HepG2 (cell line): ENCODE results near the gene ZCCHC10. TPM values are rescaled to one million over a fixed set of nuclear protein-coding genes. Genes with fewer than 3 reads are reported as not detected.

Source experiments
- DR1 ChIP-seq: sonication (generic); formaldehyde crosslinking; IDR thresholded peaks from 2 replicates; pipeline ENCODE4 v1.8.0; 2021; ENCODE audit warnings: mild to moderate bottlenecking, missing genetic modification reagents, inconsistent platforms
- HIVEP1 ChIP-seq: sonication (generic); formaldehyde crosslinking; IDR thresholded peaks from 2 replicates; pipeline ENCODE4 v1.4.0; 2020; ENCODE audit warnings: mild to moderate bottlenecking, missing genetic modification reagents
- IKZF5 ChIP-seq: IDR thresholded peaks from 2 replicates; pipeline ENCODE4 v1.6.1; 2018; ENCODE audit warnings: missing genetic modification reagents, mild to moderate bottlenecking, missing compliant biosample characterization
- IRF2 ChIP-seq: IDR thresholded peaks from 2 replicates; pipeline ENCODE4 v1.6.1; 2018; ENCODE audit warnings: missing genetic modification reagents, missing compliant biosample characterization
- KDM5B ChIP-seq: sonication (generic); formaldehyde crosslinking; IDR thresholded peaks from 2 replicates; pipeline ENCODE4 v1.4.0; 2020; ENCODE audit warnings: missing genetic modification reagents, mild to moderate bottlenecking, borderline replicate concordance
- NFKB2 ChIP-seq: sonication (generic); formaldehyde crosslinking; IDR thresholded peaks from 2 replicates; pipeline ENCODE4 v1.4.0; 2020; ENCODE audit warnings: missing genetic modification reagents, borderline replicate concordance
- PLRG1 ChIP-seq: fragments of 450-650 bp; conservative IDR thresholded peaks from 2 replicates; pipeline ENCODE4 v1.6.1; 2016
- RFX3 ChIP-seq: IDR thresholded peaks from 2 replicates; pipeline ENCODE4 v1.6.1; 2016; ENCODE audit warnings: missing biosample characterization, missing genetic modification reagents
- SNAPC2 ChIP-seq: sonication (generic); formaldehyde crosslinking; IDR thresholded peaks from 2 replicates; pipeline ENCODE4 v1.8.1; 2022; ENCODE audit warnings: mild to moderate bottlenecking, missing genetic modification reagents
- SOX6 ChIP-seq, 2 experiments: fragments of 450-650 bp in 1 of 2; sonication (generic) in 1 of 2; formaldehyde crosslinking in 1 of 2; IDR thresholded peaks; 2 replicates each; pipeline versions ENCODE4 v1.4.0 to v1.6.1; 2017 to 2020; ENCODE audit warnings: antibody characterized with exemption in 1 of 2, mild to moderate bottlenecking in 1 of 2, missing genetic modification reagents in 1 of 2
- ZNF143 ChIP-seq: sonication (generic); formaldehyde crosslinking; IDR thresholded peaks from 2 replicates; pipeline ENCODE4 v1.4.0; 2020; ENCODE audit warnings: missing genetic modification reagents
- ZNF263 ChIP-seq: sonication (generic); formaldehyde crosslinking; IDR thresholded peaks from 2 replicates; pipeline ENCODE4 v1.4.0; 2020; ENCODE audit warnings: missing genetic modification reagents
- ZNF274 ChIP-seq: sonication (generic); formaldehyde crosslinking; IDR thresholded peaks from 2 replicates; pipeline ENCODE4 v1.5.1; 2020; ENCODE audit warnings: mild to moderate bottlenecking, missing genetic modification reagents
- ZNF331 ChIP-seq: sonication (generic); formaldehyde crosslinking; IDR thresholded peaks from 2 replicates; pipeline ENCODE4 v1.4.0; 2020; ENCODE audit warnings: missing genetic modification reagents
- polyA plus RNA-seq, 8 experiments: library from polyadenylated mRNA; depleted of rRNA in 3 of 8; stranded (reverse) in 7 of 8; unstranded in 1 of 8; fragments of >200 nt; fragmentation: Illumina TruSeq in 4 of 8; extraction: Trizol in 4 of 8; gene quantifications; 2 replicates each; pipeline versions ENCODE4 v1.2.1 to v1.2.3, GENCODE V29; 2011 to 2016; ENCODE audit warnings: low read depth in 4 of 8, missing spikeins in 1 of 8, mixed read lengths in 1 of 8; ENCODE audit not compliant: insufficient read depth in 1 of 8
- total RNA-seq, 5 experiments: library from RNA; depleted of rRNA; stranded (reverse); fragments of >200 nt; fragmentation: Illumina TruSeq; extraction: Trizol; gene quantifications; 2 replicates each; pipeline ENCODE4 v1.2.3, GENCODE V29; 2016; ENCODE audit warnings: low read depth in 1 of 5
- TF ChIP-seq, protein P1 (sequence below): sonication (generic); formaldehyde crosslinking; IDR thresholded peaks from 2 replicates; pipeline ENCODE4 v1.5.0; 2020; ENCODE audit warnings: mild to moderate bottlenecking, missing genetic modification reagents
- TF ChIP-seq, protein P2 (sequence below), 2 experiments: fragments of 450-650 bp in 1 of 2; sonication (generic) in 1 of 2; formaldehyde crosslinking in 1 of 2; IDR thresholded peaks; 2 replicates each; pipeline versions ENCODE4 v1.6.1 to v1.8.0; 2016 to 2022; ENCODE audit warnings: antibody characterized with exemption in 1 of 2, mild to moderate bottlenecking in 1 of 2, missing genetic modification reagents in 1 of 2

Gene ZCCHC10
- total and polyA plus RNA-seq, 2 of the 13 experiments (the other 11 are each of a cell fraction or from before 2014, with no cell fraction given) = 40.7 to 48.2 TPM

DNA sequence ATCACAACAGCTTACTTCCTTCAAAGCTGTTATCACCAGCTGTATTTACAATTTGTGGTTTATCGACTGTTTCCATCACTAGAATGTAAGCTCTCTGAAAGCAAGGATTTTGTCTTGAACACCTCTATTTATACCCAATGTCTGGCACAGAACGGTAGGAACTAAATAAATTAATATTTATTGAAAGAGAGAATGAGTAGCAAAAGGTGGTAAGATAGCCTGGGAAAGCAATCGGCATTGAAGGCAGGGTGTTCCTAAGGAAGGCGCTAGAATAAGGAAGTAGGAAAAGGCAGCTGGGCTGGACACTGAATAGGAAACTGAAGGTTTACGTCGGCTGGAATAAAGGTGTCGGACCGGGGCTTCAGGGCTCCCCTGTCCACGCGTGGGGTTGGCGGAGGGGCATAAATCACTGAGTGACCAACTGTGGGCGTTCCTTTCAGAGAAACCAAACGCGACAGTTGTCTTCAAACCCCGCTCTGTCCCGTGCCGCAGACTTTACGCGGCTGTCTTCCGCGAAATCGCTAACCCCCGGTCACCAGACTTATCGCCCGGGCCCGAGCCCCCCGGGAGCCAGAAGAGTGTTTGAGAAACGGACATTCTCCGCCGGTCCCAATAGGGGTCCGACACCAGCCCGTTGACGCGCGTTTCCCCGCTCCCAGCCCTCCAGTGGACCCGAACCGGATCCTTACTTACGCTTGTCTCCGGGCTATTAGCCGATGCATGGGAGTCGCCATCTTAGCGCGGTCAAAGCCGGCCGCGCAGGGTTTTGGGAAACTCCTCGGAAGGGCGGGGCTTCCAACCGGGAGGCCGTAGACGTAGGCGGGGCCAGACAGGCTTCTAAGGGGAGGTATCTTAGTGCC is at the start of gene ZCCHC10 (continued):
- TF ChIP-seq ZNF263 (CRISPR knock-in tag) (0 out of 2 replicates have a peak, but pooled peaks have one; percentile 25), ZNF331 (CRISPR knock-in tag) (0 out of 2 replicates have a peak, but pooled peaks have one; percentile 35), NFKB2 (CRISPR knock-in tag) (peak; percentile 87; the same call in 1 of the 2 replicates), RFX3 (CRISPR knock-in tag) (no peak), SOX6 (IDR thresholded peaks at IDR 0.05) (no peak), SOX6 (CRISPR knock-in tag; IDR thresholded peaks at IDR 0.05) (peak; percentile 40; the same call in 1 of the 2 replicates), SNAPC2 (0 out of 2 replicates have a peak, but pooled peaks have one; percentile 41), PLRG1 (no peak), ZNF143 (CRISPR knock-in tag) (peak; percentile 87), KDM5B (CRISPR knock-in tag) (peak; percentile 74; the same call in 1 of the 2 replicates), HIVEP1 (CRISPR knock-in tag) (peak; percentile 75), ZNF274 (CRISPR knock-in tag) (0 out of 2 replicates have a peak, but pooled peaks have one; percentile 45), IRF2 (peak; percentile 54; the same call in 1 of the 2 replicates), DR1 (peak; percentile 87), IKZF5 (CRISPR knock-in tag) (peak; percentile 77; the same call in 1 of the 2 replicates)
- TF ChIP-seq, protein P1, sequence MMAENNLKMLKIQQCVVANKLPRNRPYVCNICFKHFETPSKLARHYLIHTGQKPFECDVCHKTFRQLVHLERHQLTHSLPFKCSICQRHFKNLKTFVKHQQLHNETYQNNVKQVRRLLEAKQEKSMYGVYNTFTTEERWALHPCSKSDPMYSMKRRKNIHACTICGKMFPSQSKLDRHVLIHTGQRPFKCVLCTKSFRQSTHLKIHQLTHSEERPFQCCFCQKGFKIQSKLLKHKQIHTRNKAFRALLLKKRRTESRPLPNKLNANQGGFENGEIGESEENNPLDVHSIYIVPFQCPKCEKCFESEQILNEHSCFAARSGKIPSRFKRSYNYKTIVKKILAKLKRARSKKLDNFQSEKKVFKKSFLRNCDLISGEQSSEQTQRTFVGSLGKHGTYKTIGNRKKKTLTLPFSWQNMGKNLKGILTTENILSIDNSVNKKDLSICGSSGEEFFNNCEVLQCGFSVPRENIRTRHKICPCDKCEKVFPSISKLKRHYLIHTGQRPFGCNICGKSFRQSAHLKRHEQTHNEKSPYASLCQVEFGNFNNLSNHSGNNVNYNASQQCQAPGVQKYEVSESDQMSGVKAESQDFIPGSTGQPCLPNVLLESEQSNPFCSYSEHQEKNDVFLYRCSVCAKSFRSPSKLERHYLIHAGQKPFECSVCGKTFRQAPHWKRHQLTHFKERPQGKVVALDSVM (CRISPR knock-in tag) = no peak
- TF ChIP-seq, protein P2, sequence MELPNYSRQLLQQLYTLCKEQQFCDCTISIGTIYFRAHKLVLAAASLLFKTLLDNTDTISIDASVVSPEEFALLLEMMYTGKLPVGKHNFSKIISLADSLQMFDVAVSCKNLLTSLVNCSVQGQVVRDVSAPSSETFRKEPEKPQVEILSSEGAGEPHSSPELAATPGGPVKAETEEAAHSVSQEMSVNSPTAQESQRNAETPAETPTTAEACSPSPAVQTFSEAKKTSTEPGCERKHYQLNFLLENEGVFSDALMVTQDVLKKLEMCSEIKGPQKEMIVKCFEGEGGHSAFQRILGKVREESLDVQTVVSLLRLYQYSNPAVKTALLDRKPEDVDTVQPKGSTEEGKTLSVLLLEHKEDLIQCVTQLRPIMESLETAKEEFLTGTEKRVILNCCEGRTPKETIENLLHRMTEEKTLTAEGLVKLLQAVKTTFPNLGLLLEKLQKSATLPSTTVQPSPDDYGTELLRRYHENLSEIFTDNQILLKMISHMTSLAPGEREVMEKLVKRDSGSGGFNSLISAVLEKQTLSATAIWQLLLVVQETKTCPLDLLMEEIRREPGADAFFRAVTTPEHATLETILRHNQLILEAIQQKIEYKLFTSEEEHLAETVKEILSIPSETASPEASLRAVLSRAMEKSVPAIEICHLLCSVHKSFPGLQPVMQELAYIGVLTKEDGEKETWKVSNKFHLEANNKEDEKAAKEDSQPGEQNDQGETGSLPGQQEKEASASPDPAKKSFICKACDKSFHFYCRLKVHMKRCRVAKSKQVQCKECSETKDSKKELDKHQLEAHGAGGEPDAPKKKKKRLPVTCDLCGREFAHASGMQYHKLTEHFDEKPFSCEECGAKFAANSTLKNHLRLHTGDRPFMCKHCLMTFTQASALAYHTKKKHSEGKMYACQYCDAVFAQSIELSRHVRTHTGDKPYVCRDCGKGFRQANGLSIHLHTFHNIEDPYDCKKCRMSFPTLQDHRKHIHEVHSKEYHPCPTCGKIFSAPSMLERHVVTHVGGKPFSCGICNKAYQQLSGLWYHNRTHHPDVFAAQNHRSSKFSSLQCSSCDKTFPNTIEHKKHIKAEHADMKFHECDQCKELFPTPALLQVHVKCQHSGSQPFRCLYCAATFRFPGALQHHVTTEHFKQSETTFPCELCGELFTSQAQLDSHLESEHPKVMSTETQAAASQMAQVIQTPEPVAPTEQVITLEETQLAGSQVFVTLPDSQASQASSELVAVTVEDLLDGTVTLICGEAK (IDR thresholded peaks at IDR 0.05) = no peak
- TF ChIP-seq, protein P2 (CRISPR knock-in tag; IDR thresholded peaks at IDR 0.05) = 0 out of 2 replicates have a peak, but pooled peaks have one; percentile 60
